ENCODE data around the gene SKAP1.
"Not testable (repeated sequence)": the region's sequence is repeated elsewhere in the genome, so short reads cannot be mapped to it uniquely, and the experiment has no call there.

The SKAP1 gene

GRCh38 chr17:48194097-48194550 is 235.9 kb downstream of the SKAP1 start:
- peak; percentile 8 for DNase-seq

DNA sequence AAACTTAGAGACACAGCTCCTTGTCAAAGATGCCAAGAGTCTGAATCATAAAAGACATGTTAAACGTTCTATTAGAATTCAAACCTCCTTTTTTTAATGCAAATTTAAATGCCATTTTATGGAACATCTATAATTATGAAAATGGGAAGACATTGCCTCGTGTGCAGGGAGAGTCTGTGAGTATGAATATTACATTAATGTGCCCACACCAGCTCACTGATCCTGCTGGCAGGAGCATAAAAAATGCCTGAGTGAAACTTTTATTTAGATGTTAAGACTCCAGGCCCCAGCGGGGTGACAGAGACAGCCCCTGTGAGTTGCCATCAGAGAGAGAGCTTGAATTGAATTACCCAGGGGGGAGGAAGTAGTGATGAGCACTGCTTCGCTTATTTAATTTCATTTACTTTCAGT is 237.7 kb downstream of the SKAP1 start:
- no peak for DNase-seq

DNA sequence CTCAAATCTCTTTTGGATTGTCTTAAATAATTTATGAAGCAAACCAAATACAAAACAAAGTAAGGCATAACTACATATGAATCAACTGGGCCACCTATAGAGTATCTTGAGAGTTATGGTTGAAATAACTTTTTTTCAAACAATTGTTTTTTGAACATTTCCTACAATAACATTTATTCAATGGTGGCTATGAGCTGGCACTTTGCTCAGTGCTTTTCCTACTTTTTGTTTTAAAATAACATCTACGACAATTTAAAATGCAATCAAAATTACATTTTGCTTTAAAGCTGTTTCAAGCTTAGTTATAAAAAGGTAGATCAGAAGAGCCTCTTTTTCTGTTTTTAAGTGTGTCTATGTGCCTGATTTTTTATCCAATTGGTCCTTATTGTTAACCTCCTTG is 238.7 kb downstream of the SKAP1 start:
- DNase-seq, result no peak

DNA sequence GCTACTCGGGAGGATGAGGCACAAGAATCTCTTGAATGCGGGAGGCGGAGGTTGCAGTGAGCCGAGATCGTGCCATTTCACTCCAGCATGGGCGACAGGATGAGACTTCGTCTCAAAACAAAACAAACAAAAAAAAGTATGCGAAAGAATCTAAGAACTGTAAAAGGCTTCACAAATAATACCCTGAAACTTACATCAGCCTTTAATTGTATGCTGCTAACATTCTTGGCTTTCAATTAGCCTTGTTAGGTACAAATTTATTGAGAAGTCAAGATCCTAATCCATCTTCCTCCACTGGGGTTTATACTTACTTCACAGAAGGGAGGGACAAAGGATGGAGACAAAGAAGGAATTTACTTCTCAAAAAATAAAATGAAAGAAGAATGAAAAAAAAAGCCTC is 239.1 kb downstream of the SKAP1 start:
- no peak for DNase-seq

GRCh38 chr17:48187872-48188608 is 242.0 kb downstream of the SKAP1 start:
- DNase-seq, result no peak

DNA sequence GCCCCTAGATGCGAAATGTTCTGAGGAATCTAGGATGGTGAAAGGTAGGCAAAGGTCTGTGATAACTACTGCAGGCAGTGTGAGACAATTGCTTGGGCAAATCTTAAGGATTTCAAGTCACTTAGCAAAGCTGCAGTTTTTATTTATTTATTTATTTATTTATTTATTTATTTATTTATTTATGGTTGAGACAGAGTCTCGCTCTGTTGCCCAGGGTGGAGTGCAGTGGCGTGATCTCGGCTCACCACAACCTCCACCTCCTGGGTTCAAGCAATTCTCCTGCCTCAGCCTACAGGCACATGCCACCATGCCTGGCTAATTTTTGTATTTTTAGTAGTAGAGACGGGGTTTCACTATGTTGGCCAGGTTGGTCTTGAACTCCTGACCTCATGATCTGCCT is 243.7 kb downstream of the SKAP1 start:
- not testable (repeated sequence) for DNase-seq

DNA sequence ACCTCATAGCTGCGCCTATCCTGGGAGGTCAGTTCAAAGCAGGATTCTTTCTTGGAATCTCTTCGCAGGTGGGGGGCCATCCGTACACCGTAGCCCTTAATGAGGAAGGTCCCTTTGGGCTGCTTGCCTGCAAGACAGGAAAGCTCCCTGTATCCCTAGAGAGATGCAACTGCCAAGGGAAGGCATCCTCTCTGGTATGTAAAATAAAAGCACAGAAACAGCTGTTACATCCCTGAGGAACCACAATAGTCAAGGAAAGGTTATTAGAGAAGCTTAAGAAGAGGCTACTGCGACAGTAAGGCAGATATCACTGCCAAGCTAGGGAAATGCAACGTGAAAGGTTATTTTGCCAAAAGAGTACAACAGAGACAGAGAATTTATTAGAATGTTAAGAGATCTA is 245.3 kb downstream of the SKAP1 start:
- DNase-seq, result no peak

- DNase-seq, result no peak
Observed at GRCh38 chr17:48181653-48182052, 248.4 kb downstream of the SKAP1 start.

- DNase-seq, result no peak
Observed at GRCh38 chr17:48180842-48181629, 249.0 kb downstream of the SKAP1 start.

DNA sequence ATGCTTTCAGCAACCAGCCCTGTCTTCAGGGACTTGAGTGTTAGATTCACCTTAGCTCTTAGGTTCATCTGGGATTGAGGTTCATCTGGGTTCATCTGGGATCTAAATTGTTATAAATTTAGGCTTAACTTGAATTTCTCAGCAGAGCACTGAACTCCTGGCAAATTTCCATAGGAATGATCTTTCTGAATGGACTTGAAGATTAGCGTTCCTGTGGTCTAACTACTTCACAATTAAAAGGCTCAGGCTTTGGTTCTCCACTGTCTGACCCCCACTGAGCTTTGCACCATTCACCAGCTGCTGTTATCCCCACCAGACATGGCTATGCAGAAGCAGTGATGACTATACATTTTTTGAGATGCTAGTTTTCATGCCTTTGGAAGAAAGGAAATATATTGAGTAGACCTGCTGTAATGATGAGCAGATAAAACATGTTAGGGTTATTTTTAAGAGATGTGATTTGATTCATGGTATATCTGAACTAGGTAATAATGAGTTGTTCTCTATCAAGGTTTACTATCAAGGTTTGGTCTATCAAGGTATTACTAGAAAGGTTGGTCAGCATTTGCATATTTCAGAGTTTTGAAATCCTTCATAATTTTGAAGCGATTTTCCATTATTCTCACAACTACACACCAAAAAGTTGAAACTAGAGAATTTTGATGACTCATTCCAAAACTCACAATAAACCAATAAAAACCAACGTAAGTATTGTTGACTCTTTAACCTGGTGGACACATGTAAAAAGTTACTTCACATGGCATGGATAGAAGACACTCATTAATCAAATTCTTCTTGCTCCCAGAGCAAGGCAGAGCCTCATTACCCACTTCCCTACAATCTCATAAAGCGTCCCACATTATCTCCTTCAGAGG is 250.7 kb downstream of the SKAP1 start:
- DNase-seq, result no peak

DNA sequence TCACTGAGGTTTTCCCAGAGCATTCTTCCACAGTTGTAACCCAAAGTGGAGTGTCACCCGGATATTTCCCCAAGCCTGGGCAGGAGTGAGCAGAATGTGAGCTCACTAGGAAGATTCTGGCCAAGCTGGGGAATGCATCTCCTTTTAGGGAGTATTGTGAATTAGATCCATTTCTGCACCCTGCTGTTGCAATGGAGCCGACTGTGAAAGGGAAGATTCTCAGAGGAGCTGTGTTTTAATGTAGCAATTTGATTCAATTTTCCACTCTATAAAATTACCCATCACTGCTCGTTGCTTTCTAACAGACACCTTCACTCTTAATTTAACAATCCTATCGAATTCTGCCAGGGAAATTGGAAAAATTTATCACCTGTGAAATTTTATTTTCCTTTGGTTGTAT is 251.7 kb downstream of the SKAP1 start:
- DNase-seq, result no peak

DNA sequence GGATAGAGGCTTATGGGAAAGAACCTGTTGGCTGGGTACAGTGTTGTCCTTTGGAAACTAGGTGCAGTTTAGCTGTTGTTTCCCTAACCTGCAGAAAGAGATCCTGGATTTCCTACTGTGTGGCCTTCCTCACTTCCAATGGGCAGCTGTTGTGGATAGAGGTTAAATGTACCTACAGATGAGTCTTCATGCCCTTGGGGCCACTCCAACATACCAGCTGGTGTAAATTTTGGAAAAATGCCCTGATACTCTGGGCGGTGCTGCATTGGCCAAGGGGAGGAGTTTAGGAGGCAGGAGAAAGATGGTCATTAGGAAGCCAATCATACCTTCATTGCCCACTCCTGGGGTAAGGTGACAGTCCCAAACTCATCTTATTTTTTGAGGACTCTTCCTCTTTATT is 252.2 kb downstream of the SKAP1 start:
- no peak for DNase-seq

DNA sequence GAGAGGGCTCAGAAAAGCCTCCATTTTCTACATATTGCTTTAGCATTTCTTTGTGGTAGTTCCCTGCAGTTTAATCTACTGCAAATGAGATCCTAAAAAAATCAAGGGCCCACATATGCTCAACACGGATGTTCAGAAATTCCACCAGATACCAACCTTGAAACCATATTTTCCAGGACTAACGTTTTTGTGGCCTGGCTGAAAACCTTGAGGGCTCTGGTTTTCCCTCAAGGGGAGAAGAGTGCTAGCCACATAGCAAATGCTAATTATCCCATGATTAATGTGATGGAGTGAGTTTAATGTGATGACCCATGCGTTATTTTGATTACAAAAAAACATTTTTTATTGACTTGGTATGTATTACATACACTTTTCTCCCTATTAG is 253.6 kb downstream of the SKAP1 start:
- no peak for DNase-seq

DNA sequence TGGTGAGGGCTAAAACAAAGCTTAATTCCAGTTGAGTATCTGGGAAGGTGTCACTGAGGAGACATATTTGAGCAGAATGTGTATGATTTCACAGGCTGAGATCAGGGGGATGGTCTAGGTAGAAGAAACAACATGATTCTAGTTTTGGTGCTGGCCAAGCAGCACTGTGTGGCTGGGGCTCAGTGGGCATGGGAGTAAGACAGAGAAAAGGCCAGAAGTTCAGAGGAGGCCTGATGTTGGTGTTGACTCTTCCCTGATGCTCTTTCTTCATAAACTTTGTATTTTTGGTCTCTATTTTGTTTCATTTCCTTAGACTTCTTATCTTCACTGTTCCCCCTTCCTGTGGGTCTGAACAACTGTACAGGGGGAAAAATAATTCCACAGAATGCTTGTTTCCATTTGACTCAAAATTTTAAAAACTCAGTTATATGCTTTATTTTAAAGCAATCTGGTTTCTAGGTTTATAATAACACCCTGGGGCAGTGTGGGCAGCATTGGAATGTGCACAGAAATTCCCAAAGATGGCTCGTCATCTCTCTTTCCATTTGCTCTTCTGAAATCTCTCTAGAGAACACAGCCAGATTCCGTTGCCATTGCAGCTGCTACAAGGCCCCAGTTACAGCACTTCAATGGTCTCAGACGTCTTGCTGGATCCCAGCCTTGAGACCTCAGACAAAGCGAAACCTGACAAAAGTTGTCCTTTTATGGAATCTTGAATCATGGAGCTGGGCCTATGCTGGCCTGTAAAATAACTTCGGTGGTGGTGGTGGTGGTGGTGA is 254.1 kb downstream of the SKAP1 start:
- DNase-seq, result no peak

DNA sequence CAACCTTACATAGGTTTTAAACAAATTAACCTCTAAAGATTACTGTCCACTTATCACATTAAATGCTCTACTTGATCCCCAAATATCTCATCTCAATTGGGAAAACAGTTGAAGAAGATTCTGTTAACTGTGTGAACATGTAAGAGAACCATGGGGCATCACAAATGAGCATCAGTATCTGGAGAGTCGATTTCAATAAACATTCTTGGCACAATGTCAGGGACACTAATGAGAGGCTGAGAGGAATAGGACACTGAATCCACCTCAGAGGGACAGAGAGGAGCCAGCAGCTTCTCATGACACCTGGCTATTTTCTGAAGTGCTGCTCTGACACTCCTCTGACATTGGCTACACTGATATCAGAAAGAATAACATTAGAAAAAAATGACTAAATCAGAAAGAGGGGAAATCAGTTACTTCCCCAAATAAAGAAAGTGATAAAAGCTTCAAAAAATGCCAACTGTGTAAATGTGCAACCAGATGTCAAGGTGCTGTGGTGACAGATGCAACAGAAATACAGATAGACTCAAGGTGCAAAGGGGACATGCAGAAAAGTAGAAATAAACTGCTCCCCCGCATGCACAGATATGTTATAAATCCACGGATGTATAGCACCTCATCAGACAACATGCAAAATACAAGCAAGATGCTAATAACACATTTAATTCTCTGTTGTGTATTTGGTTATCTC is 255.0 kb downstream of the SKAP1 start:
- no peak for DNase-seq

DNA sequence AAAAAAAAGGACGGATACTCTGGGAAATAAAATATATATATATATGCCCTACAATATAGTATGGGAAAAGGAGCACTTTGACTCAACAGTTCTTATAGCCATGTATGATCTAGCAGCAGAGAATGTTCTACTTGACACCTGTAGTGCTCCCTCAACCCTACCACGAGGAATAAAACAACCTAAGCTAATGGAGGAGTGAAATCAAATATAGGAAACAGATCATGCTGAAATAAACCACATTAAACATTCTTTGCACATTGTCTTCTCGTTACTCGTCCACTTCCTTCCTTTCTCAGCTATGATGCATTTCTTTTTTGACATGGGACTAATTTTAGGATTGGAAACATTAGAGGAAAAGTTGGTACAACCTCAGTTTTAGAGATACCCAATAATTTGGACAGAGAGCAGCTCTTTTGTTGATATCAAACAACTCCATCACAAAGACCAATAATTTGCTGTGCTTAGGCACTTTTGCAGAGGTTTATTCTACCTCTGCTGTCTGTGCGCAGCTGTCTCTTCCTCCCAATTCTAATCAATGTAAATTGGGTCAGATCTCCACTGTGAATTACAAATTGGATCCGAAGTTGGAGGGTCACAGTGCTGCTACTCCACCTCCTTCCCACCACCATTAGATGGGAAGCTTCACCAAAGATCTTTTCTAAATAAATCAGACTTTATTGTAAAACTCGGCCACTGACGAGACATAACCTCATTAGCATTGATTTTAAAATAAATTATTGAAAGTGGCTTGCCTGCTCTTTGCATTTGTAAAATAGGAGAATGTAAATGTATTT is 256.6 kb downstream of the SKAP1 start:
- no peak for DNase-seq

- DNase-seq, result no peak
Observed at GRCh38 chr17:48169926-48170325, 260.1 kb downstream of the SKAP1 start.

DNA sequence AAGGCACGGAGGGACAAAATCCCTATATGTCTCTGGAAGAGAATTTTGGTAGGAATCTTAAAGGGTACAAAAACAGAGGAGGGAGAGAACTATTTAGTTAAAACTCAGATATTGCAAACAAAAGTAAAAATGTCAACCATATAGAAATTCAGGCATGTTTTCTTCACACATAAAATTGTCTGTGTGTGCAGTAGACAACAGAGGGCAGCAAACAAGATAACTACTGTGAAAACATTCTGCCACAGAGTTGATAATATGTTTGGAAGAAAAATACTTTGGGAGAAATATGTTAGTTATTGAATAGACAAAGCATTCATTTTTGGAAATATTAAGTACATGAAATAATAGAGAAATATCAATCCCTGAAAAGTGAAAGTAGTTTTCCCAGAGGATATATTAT is 266.2 kb downstream of the SKAP1 start:
- DNase-seq, result no peak

DNA sequence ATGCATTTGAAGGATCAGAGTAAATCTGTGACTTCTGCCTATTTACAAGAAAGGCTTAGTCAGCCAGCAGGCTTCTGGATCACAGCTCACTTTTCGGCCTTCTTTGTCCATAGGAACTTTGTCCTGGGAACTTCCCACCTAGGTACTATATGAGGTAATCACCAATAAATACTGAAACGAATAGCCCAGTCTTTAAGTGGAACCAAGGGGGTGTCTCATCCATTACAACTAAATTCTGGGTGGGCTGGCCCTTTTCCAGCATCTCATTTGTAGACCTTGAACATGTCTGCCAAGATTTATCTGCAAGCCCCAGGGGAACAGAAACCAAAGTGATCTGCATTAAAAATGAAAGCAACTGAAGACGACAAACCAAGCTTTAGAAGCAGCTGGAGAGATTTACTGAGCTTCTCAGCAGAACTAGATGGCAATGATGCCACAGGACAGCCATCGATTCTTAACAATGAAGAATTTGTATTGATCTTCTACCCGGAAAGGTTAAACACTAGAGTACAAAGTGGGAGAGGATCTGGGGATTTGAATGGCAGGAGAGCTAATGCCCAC is 267.0 kb downstream of the SKAP1 start:
- peak; percentile 38 for DNase-seq

GRCh38 chr17:48162306-48162934 is 267.6 kb downstream of the SKAP1 start:
- DNase-seq, result no peak
